Measurements from ENCODE around the gene BORA. TPM values are rescaled to one million over a fixed set of nuclear protein-coding genes. Genes with fewer than 3 reads are reported as not detected.
"Not testable (repeated sequence)": the region's sequence is repeated elsewhere in the genome, so short reads cannot be mapped to it uniquely, and the experiment has no call there.

The BORA gene
- total and polyA plus RNA-seq, 12 donors = 0.42 to 1.6 (median 0.90) TPM

DNA sequence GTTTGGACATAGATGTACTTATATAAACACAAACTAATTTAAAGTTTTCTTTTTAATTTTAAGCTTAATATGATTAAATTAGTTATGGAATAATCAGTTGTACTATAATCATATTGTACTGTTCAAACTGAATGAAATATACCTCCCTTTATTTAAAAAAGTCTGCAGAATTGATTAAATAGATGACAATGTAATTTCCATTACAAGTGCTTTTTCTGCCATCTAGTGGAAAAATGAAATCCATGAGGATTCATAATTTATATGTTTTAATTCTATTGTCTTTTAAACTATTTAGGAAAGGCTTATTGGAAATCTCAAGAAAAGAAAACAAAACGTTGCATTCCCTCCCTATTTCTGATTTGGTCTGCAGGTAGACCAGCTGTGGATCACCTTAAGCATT is 31.1 kb upstream of the BORA start:
- Histone ChIP-seq H3K4me3 (no peak overlapping the region), H3K9me3 (peaks cover 0 to 9% (median 0%) of the 10 kb centered on the region in 11 donors), H3K27ac (no peak overlapping the region), H3K27me3 (peaks cover 0 to 8% (median 0%) of the 10 kb centered on the region in 7 donors), H3K4me1 (no peaks in the 10 kb centered on the region), H3K36me3 (no peaks in the 10 kb centered on the region)
- WGBS, 2 donors = 7 to 13% methylated on average over 1 of the region's 1 CpG
- DNase-seq (no peak), ATAC-seq (no peak)
- intact Hi-C loops (cut with DNase I) = no loop called here
- TF ChIP-seq, protein P1, sequence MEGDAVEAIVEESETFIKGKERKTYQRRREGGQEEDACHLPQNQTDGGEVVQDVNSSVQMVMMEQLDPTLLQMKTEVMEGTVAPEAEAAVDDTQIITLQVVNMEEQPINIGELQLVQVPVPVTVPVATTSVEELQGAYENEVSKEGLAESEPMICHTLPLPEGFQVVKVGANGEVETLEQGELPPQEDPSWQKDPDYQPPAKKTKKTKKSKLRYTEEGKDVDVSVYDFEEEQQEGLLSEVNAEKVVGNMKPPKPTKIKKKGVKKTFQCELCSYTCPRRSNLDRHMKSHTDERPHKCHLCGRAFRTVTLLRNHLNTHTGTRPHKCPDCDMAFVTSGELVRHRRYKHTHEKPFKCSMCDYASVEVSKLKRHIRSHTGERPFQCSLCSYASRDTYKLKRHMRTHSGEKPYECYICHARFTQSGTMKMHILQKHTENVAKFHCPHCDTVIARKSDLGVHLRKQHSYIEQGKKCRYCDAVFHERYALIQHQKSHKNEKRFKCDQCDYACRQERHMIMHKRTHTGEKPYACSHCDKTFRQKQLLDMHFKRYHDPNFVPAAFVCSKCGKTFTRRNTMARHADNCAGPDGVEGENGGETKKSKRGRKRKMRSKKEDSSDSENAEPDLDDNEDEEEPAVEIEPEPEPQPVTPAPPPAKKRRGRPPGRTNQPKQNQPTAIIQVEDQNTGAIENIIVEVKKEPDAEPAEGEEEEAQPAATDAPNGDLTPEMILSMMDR (IDR thresholded peaks at IDR 0.05) = peak in 8 of 9 donors; percentile 19 to 64 (median 45)

DNA sequence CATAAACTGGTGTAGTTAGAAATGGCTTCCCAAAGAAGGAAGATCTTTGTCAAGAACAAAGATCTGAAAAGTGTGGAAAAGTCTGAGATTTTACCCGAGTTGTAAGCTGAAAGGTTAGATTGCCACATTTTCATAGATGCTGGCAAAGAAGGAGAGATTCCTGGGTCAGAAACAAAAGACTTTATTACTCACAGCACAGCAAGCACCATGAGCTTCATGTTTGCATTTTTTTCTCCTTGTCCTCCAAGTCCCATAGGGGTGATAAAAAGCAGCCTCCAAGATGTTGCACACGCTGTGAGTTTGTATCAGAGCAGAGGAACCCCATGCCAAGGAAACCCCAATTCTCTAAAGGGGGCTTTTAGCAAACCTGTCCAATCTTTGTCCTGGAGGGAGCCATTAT is 29.6 kb upstream of the BORA start:
- Histone ChIP-seq H3K27me3 (peaks cover 0 to 8% (median 0%) of the 10 kb centered on the region in 7 donors), H3K36me3 (no peaks in the 10 kb centered on the region), H3K4me1 (no peaks in the 10 kb centered on the region), H3K27ac (no peak overlapping the region), H3K4me3 (no peak overlapping the region), H3K9me3 (peaks cover 0 to 1% (median 0%) of the 10 kb centered on the region in 11 donors)
- TF ChIP-seq, protein P1 (IDR thresholded peaks at IDR 0.05) = no peak
- no peak for ATAC-seq
- 65% methylated on average over 2 of the region's 2 CpGs for WGBS, 2 donors
- intact Hi-C loops (cut with DNase I) = no loop called here
- no peak for DNase-seq

DNA sequence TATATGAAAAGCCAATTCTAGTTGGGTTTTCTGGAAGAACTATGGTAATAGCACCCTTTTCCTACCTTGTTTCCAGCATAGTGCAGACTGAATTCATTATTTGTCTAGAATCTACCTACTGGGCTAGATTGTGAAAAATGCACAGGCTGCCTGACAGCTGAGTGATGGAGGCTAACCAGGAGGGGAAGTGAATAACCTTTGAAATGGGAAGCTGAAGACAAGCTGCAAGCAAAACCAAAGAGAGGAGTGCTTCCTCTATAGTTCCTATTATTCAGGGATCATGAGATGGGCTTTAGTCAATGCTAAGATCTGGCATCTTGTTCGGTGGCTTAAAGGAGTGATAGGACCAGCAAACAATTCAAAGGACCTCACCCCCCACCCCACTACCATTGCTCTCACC is 27.2 kb upstream of the BORA start:
- Histone ChIP-seq H3K27me3 (peaks cover 0 to 8% (median 0%) of the 10 kb centered on the region in 7 donors), H3K4me1 (no peaks in the 10 kb centered on the region), H3K36me3 (peaks cover 0 to under 1% (median 0%) of the 10 kb centered on the region in 9 donors), H3K27ac (no peak overlapping the region), H3K4me3 (no peak overlapping the region), H3K9me3 (peaks cover 0 to 4% (median 0%) of the 10 kb centered on the region in 11 donors)
- ATAC-seq (no peak), DNase-seq (no peak)
- intact Hi-C loops (cut with DNase I) = loop anchor here in 1 of 10 donors (5.0 kb wide), 1 partner anchor 1973 kb away; no protein-coding TSS in a partner anchor
- TF ChIP-seq, protein P1 (IDR thresholded peaks at IDR 0.05) = no peak
- 38 to 62% methylated on average over 1 of the region's 1 CpG for WGBS, 2 donors

GRCh38 chr13:72716776-72717175 is 10.9 kb upstream of the BORA start:
- Histone ChIP-seq H3K27me3 (no peaks in the 10 kb centered on the region), H3K4me1 (no peaks in the 10 kb centered on the region), H3K27ac (no peak overlapping the region), H3K9me3 (peaks cover 0 to 12% (median 4%) of the 10 kb centered on the region in 11 donors), H3K4me3 (no peak overlapping the region), H3K36me3 (peaks cover 0 to 86% (median 7%) of the 10 kb centered on the region in 9 donors)
- TF ChIP-seq, protein P1 (IDR thresholded peaks at IDR 0.05) = no peak
- DNase-seq (no peak), ATAC-seq (no peak)
- WGBS, 2 donors = 50 to 51% methylated on average over 3 of the region's 3 CpGs
- intact Hi-C loops (cut with DNase I) = no loop called here

DNA sequence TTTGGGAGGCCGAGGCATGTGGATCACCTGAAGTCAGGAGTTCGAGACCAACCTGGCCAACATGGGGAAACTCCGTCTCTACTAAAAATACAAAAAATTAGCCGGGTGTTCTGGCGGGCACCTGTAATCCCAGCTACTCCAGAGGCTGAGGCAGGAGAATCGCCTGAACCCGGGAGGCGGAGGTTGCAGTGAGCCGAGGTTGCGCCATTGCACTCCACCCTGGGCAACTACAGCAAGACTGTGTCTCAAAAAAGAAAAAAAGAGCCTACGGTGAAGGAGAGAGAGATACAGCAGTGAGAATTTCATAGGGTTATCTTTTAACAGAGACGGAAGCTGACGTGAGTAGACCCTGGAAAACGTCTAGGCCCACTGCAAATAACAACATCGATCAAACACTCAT is 1.5 kb upstream of the BORA start:
- H3K27ac ChIP-seq, ATAC-seq, DNase-seq, H3K27me3 ChIP-seq, H3K36me3 ChIP-seq, H3K9me3 ChIP-seq: not testable (repeated sequence)
- WGBS, 2 donors = 86 to 87% methylated on average over 15 of the region's 15 CpGs
- intact Hi-C loops (cut with DNase I) = loop anchor here in 5 of 10 donors (2.0 to 10.0 kb wide), 3 partner anchors 55 to 59 kb away; partner anchors contain the start of genes DIS3 (in 5 of the 5) and PIBF1 (in 4 of the 5)
- Histone ChIP-seq H3K4me1 (peaks cover 0 to 39% (median 20%) of the 10 kb centered on the region in 9 donors), H3K4me3 (peak overlapping the region in 6 of 10 donors; percentile 76 to 96 (median 79))
